ENCODE results near the gene BAIAP2. TPM values are rescaled to one million over a fixed set of nuclear protein-coding genes. Genes with fewer than 3 reads are reported as not detected.

Gene BAIAP2
- total RNA-seq, 8 experiments from 2014 or later: 10.2 to 42.0 (median 28.6) TPM

GRCh38 chr17:81064678-81065475 is 29.9 kb downstream of the BAIAP2 start:
- Histone ChIP-seq H3K4me1 (replicated peaks in 1 of 2) (peaks cover 13 to 27% of the 10 kb centered on the region in 2 donors), H3K27ac (peak overlapping the region in 1 of 2 donors; percentile 53), H3K4me3 (no peak overlapping the region)
- 0 to 100% (median 38%) methylated on average over 2 to 3 of the region's 19 CpGs; no CpG with 5 or more reads in 7 of the 10 experiments for WGBS, 10 experiments
- in situ Hi-C loops (cut with MboI; ENCODE audit: low pct_unique_long_range_greater_than_20kb in 2 of 9, low sequenced_read_pairs in 9 of 9, unreplicated experiment in 9 of 9): no loop called here
- peak in 4 of 8 experiments; percentile 26 to 79 (median 52) for ATAC-seq (replicated peaks in 6 of 8)

GRCh38 chr17:81065500-81065899 is 30.5 kb downstream of the BAIAP2 start:
- H3K4me3 ChIP-seq: no peak overlapping the region
- in situ Hi-C loops (cut with MboI; ENCODE audit: low pct_unique_long_range_greater_than_20kb in 2 of 9, low sequenced_read_pairs in 9 of 9, unreplicated experiment in 9 of 9): no loop called here
- H3K4me1 ChIP-seq (replicated peaks in 1 of 2): peaks cover 12 to 29% of the 10 kb centered on the region in 2 donors
- H3K27ac ChIP-seq: no peak overlapping the region
- ATAC-seq (replicated peaks in 6 of 8): peak in 5 of 8 experiments; percentile 24 to 57 (median 34)
- 83 to 100% methylated on average over 1 of the region's 10 CpGs; no CpG with 5 or more reads in 8 of the 10 experiments for WGBS, 10 experiments

- in situ Hi-C loops (cut with MboI; ENCODE audit: low pct_unique_long_range_greater_than_20kb in 2 of 9, low sequenced_read_pairs in 9 of 9, unreplicated experiment in 9 of 9): no loop called here
- no peak overlapping the region for H3K27ac ChIP-seq
- no peak for ATAC-seq (replicated peaks in 6 of 8)
These were observed 31.1 kb downstream of the BAIAP2 start for GRCh38 chr17:81066072-81066471.

GRCh38 chr17:81066771-81067315 is 31.9 kb downstream of the BAIAP2 start:
- WGBS, 10 experiments: 67 to 83% (median 80%) methylated on average over 1 to 8 of the region's 16 CpGs; no CpG with 5 or more reads in 7 of the 10 experiments
- peak overlapping the region in 1 of 2 donors; percentile 50 for H3K27ac ChIP-seq

More at GRCh38 chr17:81066072-81066471, 31.1 kb downstream of the BAIAP2 start:
- WGBS, 10 experiments: 80 to 100% (median 97%) methylated on average over 1 to 5 of the region's 9 CpGs; no CpG with 5 or more reads in 6 of the 10 experiments
- Histone ChIP-seq H3K4me1 (replicated peaks in 1 of 2) (peaks cover 18 to 35% of the 10 kb centered on the region in 2 donors), H3K4me3 (no peak overlapping the region)

GRCh38 chr17:81067391-81067811 is 32.5 kb downstream of the BAIAP2 start:
- Histone ChIP-seq H3K27ac (peak overlapping the region in 1 of 2 donors; percentile 50), H3K4me3 (no peak overlapping the region), H3K4me1 (replicated peaks in 1 of 2) (peaks cover 21 to 37% of the 10 kb centered on the region in 2 donors)
- 70 to 93% methylated on average over 2 to 11 of the region's 20 CpGs; no CpG with 5 or more reads in 8 of the 10 experiments for WGBS, 10 experiments
- ATAC-seq (replicated peaks in 6 of 8): peak in 5 of 8 experiments; percentile 1 to 39 (median 37)
- in situ Hi-C loops (cut with MboI; ENCODE audit: low pct_unique_long_range_greater_than_20kb in 2 of 9, low sequenced_read_pairs in 9 of 9, unreplicated experiment in 9 of 9): no loop called here

More at GRCh38 chr17:81066771-81067315, 31.9 kb downstream of the BAIAP2 start:
- ATAC-seq (replicated peaks in 6 of 8): no peak
- Histone ChIP-seq H3K4me1 (replicated peaks in 1 of 2) (peaks cover 21 to 37% of the 10 kb centered on the region in 2 donors), H3K4me3 (no peak overlapping the region)
- in situ Hi-C loops (cut with MboI; ENCODE audit: low pct_unique_long_range_greater_than_20kb in 2 of 9, low sequenced_read_pairs in 9 of 9, unreplicated experiment in 9 of 9): no loop called here

- H3K4me3 ChIP-seq: no peak overlapping the region
- in situ Hi-C loops (cut with MboI; ENCODE audit: low pct_unique_long_range_greater_than_20kb in 2 of 9, low sequenced_read_pairs in 9 of 9, unreplicated experiment in 9 of 9): no loop called here
- H3K4me1 ChIP-seq (replicated peaks in 1 of 2): peaks cover 25 to 38% of the 10 kb centered on the region in 2 donors
- no peak overlapping the region for H3K27ac ChIP-seq
- ATAC-seq (replicated peaks in 6 of 8): no peak
- 13 to 97% (median 92%) methylated on average over 3 to 7 of the region's 26 CpGs; no CpG with 5 or more reads in 6 of the 10 experiments for WGBS, 10 experiments
These were observed 33.6 kb downstream of the BAIAP2 start for GRCh38 chr17:81068411-81069134.

- Histone ChIP-seq H3K4me3 (no peak overlapping the region), H3K4me1 (replicated peaks in 1 of 2) (peaks cover 31 to 36% of the 10 kb centered on the region in 2 donors)
- 63 to 100% (median 100%) methylated on average over 1 to 7 of the region's 23 CpGs; no CpG with 5 or more reads in 7 of the 10 experiments for WGBS, 10 experiments
These were observed 34.2 kb downstream of the BAIAP2 start for GRCh38 chr17:81069135-81069645.

GRCh38 chr17:81070541-81071246 is 35.7 kb downstream of the BAIAP2 start:
- Histone ChIP-seq H3K27ac (peak overlapping the region in 1 of 2 donors; percentile 70), H3K4me1 (replicated peaks in 1 of 2) (peaks cover 26 to 40% of the 10 kb centered on the region in 2 donors)
- in situ Hi-C loops (cut with MboI; ENCODE audit: low pct_unique_long_range_greater_than_20kb in 2 of 9, low sequenced_read_pairs in 9 of 9, unreplicated experiment in 9 of 9): no loop called here

More at GRCh38 chr17:81069135-81069645, 34.2 kb downstream of the BAIAP2 start:
- H3K27ac ChIP-seq: no peak overlapping the region
- ATAC-seq (replicated peaks in 6 of 8): peak in 3 of 8 experiments; percentile 28 to 82 (median 47)
- in situ Hi-C loops (cut with MboI; ENCODE audit: low pct_unique_long_range_greater_than_20kb in 2 of 9, low sequenced_read_pairs in 9 of 9, unreplicated experiment in 9 of 9): no loop called here

GRCh38 chr17:81071761-81072741 is 37.1 kb downstream of the BAIAP2 start:
- Histone ChIP-seq H3K4me1 (replicated peaks in 1 of 2) (peaks cover 32 to 50% of the 10 kb centered on the region in 2 donors), H3K27ac (no peak overlapping the region), H3K4me3 (no peak overlapping the region)
- ATAC-seq (replicated peaks in 6 of 8): no peak
- WGBS, 10 experiments: 80 to 100% (median 97%) methylated on average over 1 to 12 of the region's 39 CpGs; no CpG with 5 or more reads in 4 of the 10 experiments
- in situ Hi-C loops (cut with MboI; ENCODE audit: low pct_unique_long_range_greater_than_20kb in 2 of 9, low sequenced_read_pairs in 9 of 9, unreplicated experiment in 9 of 9): no loop called here

More at GRCh38 chr17:81070541-81071246, 35.7 kb downstream of the BAIAP2 start:
- peak in 4 of 8 experiments; percentile 12 to 35 (median 26) for ATAC-seq (replicated peaks in 6 of 8)
- WGBS, 10 experiments: 37 to 100% (median 60%) methylated on average over 1 to 6 of the region's 25 CpGs; no CpG with 5 or more reads in 3 of the 10 experiments
- no peak overlapping the region for H3K4me3 ChIP-seq

- in situ Hi-C loops (cut with MboI; ENCODE audit: low pct_unique_long_range_greater_than_20kb in 2 of 9, low sequenced_read_pairs in 9 of 9, unreplicated experiment in 9 of 9): no loop called here
- Histone ChIP-seq H3K27ac (no peak overlapping the region), H3K4me3 (no peak overlapping the region), H3K4me1 (replicated peaks in 1 of 2) (peaks cover 32 to 42% of the 10 kb centered on the region in 2 donors)
- WGBS, 10 experiments: 72 to 100% (median 91%) methylated on average over 1 to 28 of the region's 42 CpGs; no CpG with 5 or more reads in 1 of the 10 experiments
- no peak for ATAC-seq (replicated peaks in 6 of 8)
These were observed 39.3 kb downstream of the BAIAP2 start for GRCh38 chr17:81073967-81074839.

All from motor neuron (in vitro differentiated cells).